H1 (cell line): Measurements from ENCODE around the gene EEF1AKMT2. TPM values are rescaled to one million over a fixed set of nuclear protein-coding genes. Genes with fewer than 3 reads are reported as not detected.

ENCODE experiments used
- CTCF ChIA-PET: fragments of 300-600 bp; sonication (Branson Sonifier 250); formaldehyde crosslinking; loops from one replicate; lab custom pipeline; 2021; ENCODE audit not compliant: partially characterized antibody; lab: Charles Lee
- POLR2A ChIA-PET: fragments of 300-600 bp; sonication (Branson Sonifier 250); formaldehyde crosslinking; loops from one replicate; lab custom pipeline; 2021; ENCODE audit warnings: inconsistent platforms; ENCODE audit not compliant: partially characterized antibody; lab: Charles Lee
- DNase-seq, 2 experiments: peaks; one replicate each; pipeline versions ENCODE4 v3.0.0 to v3.0.0-alpha.2; 2010 to 2022; ENCODE audit warnings: low spot score in 2 of 2, low read depth in 1 of 2, mixed read lengths in 1 of 2
- FAIRE-seq: peaks from 2 replicates; lab custom pipeline; 2011; peaks lifted over from hg19 to GRCh38; lab: Jason Lieb, UNC
- H2AFZ ChIP-seq: 2 replicates; pipeline ENCODE4 v1.8.1; 2012; ENCODE audit warnings: low read length, inconsistent platforms
- H2AK5ac ChIP-seq: 2 replicates; pipeline ENCODE4 v1.6.1; 2013; ENCODE audit warnings: low read depth, low read length
- H2BK120ac ChIP-seq: replicated peaks from 2 replicates; pipeline ENCODE3; 2013; ENCODE audit warnings: low read depth, low read length, inconsistent platforms
- H2BK12ac ChIP-seq: 2 replicates; pipeline ENCODE4 v1.6.1; 2013; ENCODE audit warnings: low read depth, low read length
- H2BK15ac ChIP-seq: 2 replicates; pipeline ENCODE4 v1.6.1; 2013; ENCODE audit warnings: low read length
- H2BK20ac ChIP-seq: 2 replicates; pipeline ENCODE4 v1.6.1; 2013; ENCODE audit warnings: low read length
- H2BK5ac ChIP-seq: 2 replicates; pipeline ENCODE4 v1.6.1; 2013; ENCODE audit warnings: low read depth, low read length
- H3K14ac ChIP-seq: 2 replicates; pipeline ENCODE4 v1.6.1; 2013; ENCODE audit warnings: inconsistent platforms; ENCODE audit not compliant: insufficient read length
- H3K18ac ChIP-seq: 2 replicates; pipeline ENCODE4 v1.6.1; 2013; ENCODE audit warnings: low read length; ENCODE audit errors: extremely low read depth
- H3K23ac ChIP-seq: 2 replicates; pipeline ENCODE4 v1.6.1; 2013; ENCODE audit warnings: inconsistent platforms; ENCODE audit not compliant: insufficient read length
- H3K23me2 ChIP-seq: 2 replicates; pipeline ENCODE4 v1.6.1; 2013; ENCODE audit warnings: low read depth, low read length
- H3K27ac ChIP-seq: 2 replicates; pipeline ENCODE4 v1.6.1; 2011; ENCODE audit warnings: low read depth, low read length, inconsistent platforms
- H3K27me3 ChIP-seq, 4 experiments: replicated peaks in 1 of 4; 1 replicate in 1 of 4; 2 replicates in 3 of 4; pipeline versions ENCODE4 v1.6.1 to v1.8.1; 2011 to 2013; ENCODE audit warnings: low read length in 3 of 4, mild to moderate bottlenecking in 3 of 4, inconsistent platforms in 2 of 4, mixed read lengths in 2 of 4, moderate library complexity in 1 of 4; ENCODE audit not compliant: control insufficient read depth in 3 of 4, insufficient read depth in 3 of 4; ENCODE audit errors: extremely low read depth in 1 of 4
- H3K36me3 ChIP-seq, 4 experiments: 2 replicates each; pipeline versions ENCODE4 v1.6.1 to v1.8.1; 2011 to 2013; ENCODE audit warnings: mild to moderate bottlenecking in 4 of 4, low read length in 3 of 4, moderate library complexity in 2 of 4, control low read depth in 1 of 4, inconsistent platforms in 1 of 4; ENCODE audit not compliant: insufficient read depth in 4 of 4, control insufficient read depth in 2 of 4
- H3K4ac ChIP-seq: replicated peaks from 2 replicates; pipeline ENCODE3; 2013; ENCODE audit warnings: low read length, low read depth, mixed read lengths, inconsistent platforms; ENCODE audit not compliant: insufficient read length
- H3K4me1 ChIP-seq, 4 experiments: replicated peaks in 1 of 4; 1 replicate in 1 of 4; 2 replicates in 3 of 4; pipeline versions ENCODE4 v1.6.1 to v1.8.1; 2011 to 2013; ENCODE audit warnings: low read length in 3 of 4, inconsistent platforms in 2 of 4, mixed read lengths in 1 of 4; ENCODE audit not compliant: insufficient read depth in 4 of 4, control insufficient read depth in 3 of 4
- H3K4me2 ChIP-seq, 2 experiments: 2 replicates each; pipeline versions ENCODE4 v1.6.1 to v1.8.1; 2011 to 2013; ENCODE audit warnings: low read depth in 2 of 2, low read length in 2 of 2, control low read depth in 1 of 2, inconsistent platforms in 1 of 2, mild to moderate bottlenecking in 1 of 2; ENCODE audit not compliant: insufficient read depth in 1 of 2
- H3K4me3 ChIP-seq, 4 experiments: fragments of 200-600, 300-600 bp in 1 of 4; sonication (generic), shearing (Covaris generic), sonication (Bioruptor Twin) in 1 of 4; 2 replicates each; pipeline versions ENCODE4 v1.5.1 to v1.8.1; 2011 to 2016; ENCODE audit warnings: low read length in 4 of 4, low read depth in 3 of 4, control low read depth in 2 of 4, inconsistent platforms in 2 of 4, mild to moderate bottlenecking in 2 of 4, mixed read lengths in 1 of 4, moderate library complexity in 1 of 4; ENCODE audit not compliant: insufficient read depth in 2 of 4; ENCODE audit errors: extremely low read depth in 1 of 4
- H3K56ac ChIP-seq: replicated peaks from 2 replicates; pipeline ENCODE3; 2013; ENCODE audit warnings: low read depth, mild to moderate bottlenecking, mixed read lengths, low read length, inconsistent platforms; ENCODE audit not compliant: insufficient read length
- H3K79me1 ChIP-seq: 2 replicates; pipeline ENCODE4 v1.6.1; 2013; ENCODE audit warnings: low read depth, low read length, control low read depth
- H3K79me2 ChIP-seq, 2 experiments: 2 replicates each; pipeline versions ENCODE4 v1.6.1 to v1.8.1; 2012 to 2013; ENCODE audit warnings: low read length in 2 of 2, mild to moderate bottlenecking in 2 of 2, inconsistent platforms in 1 of 2; ENCODE audit not compliant: insufficient read depth in 2 of 2, control insufficient read depth in 1 of 2
- H3K9ac ChIP-seq, 4 experiments: replicated peaks in 1 of 4; 1 replicate in 1 of 4; 2 replicates in 3 of 4; pipeline versions ENCODE4 v1.6.1 to v1.8.1; 2011 to 2013; ENCODE audit warnings: low read depth in 3 of 4, low read length in 3 of 4, control low read depth in 2 of 4, mild to moderate bottlenecking in 2 of 4, moderate library complexity in 2 of 4, inconsistent platforms in 1 of 4; ENCODE audit errors: extremely low read depth in 1 of 4
- H3K9me3 ChIP-seq, 2 experiments: 2 replicates each; pipeline versions ENCODE4 v1.6.1 to v1.8.1; 2012 to 2013; ENCODE audit warnings: mild to moderate bottlenecking in 2 of 2, moderate library complexity in 2 of 2, control low read depth in 1 of 2, inconsistent platforms in 1 of 2, low read depth in 1 of 2, low read length in 1 of 2, mixed read lengths in 1 of 2; ENCODE audit not compliant: insufficient read depth in 2 of 2
- H4K20me1 ChIP-seq, 2 experiments: replicated peaks in 1 of 2; 2 replicates each; pipeline versions ENCODE3 to v1.8.1; 2011 to 2013; ENCODE audit warnings: inconsistent platforms in 2 of 2, low read length in 2 of 2, mild to moderate bottlenecking in 1 of 2; ENCODE audit not compliant: insufficient read depth in 2 of 2, control insufficient read depth in 1 of 2
- H4K5ac ChIP-seq: 2 replicates; pipeline ENCODE4 v1.6.1; 2013; ENCODE audit warnings: low read length, low read depth, mixed read lengths, inconsistent platforms; ENCODE audit not compliant: insufficient read length
- H4K8ac ChIP-seq: 2 replicates; pipeline ENCODE4 v1.8.0; 2013; ENCODE audit warnings: mild to moderate bottlenecking, moderate library complexity, low read length, inconsistent platforms; ENCODE audit not compliant: insufficient read depth; ENCODE audit errors: extremely low read depth
- H4K91ac ChIP-seq: replicated peaks from 2 replicates; pipeline ENCODE3; 2013; ENCODE audit warnings: low read length, mixed read lengths, inconsistent platforms; ENCODE audit not compliant: insufficient read length
- HDAC2 ChIP-seq, 2 experiments: fragments of 300-600 bp in 1 of 2; sonication (generic) in 1 of 2; IDR thresholded peaks; 2 replicates each; pipeline ENCODE4 v1.6.1; 2011 to 2012; ENCODE audit warnings: low read depth in 2 of 2, low read length in 2 of 2, mild to moderate bottlenecking in 2 of 2, moderate library complexity in 2 of 2, borderline replicate concordance in 1 of 2, inconsistent platforms in 1 of 2
- KDM1A ChIP-seq: fragments of 200-600, 300-600 bp; sonication (generic); IDR thresholded peaks from 2 replicates; pipeline ENCODE4 v1.7.1; 2016; ENCODE audit warnings: mild to moderate bottlenecking, low read length, borderline replicate concordance
- POLR2AphosphoS5 ChIP-seq: IDR thresholded peaks from 2 replicates; pipeline ENCODE4 v1.6.1; 2011; ENCODE audit warnings: low read depth, low read length
- POU5F1 ChIP-seq: IDR thresholded peaks from 2 replicates; pipeline ENCODE4 v1.6.1; 2011; ENCODE audit warnings: low read depth, mild to moderate bottlenecking, low read length, moderate library complexity
- RXRA ChIP-seq: IDR thresholded peaks from 2 replicates; pipeline ENCODE4 v1.6.1; 2011; ENCODE audit warnings: low read depth, mild to moderate bottlenecking, low read length, moderate library complexity; ENCODE audit not compliant: insufficient read depth
- SIN3A ChIP-seq, 2 experiments: IDR thresholded peaks in 1 of 2; conservative IDR thresholded peaks in 1 of 2; 2 replicates each; pipeline ENCODE4 v1.6.1; 2011 to 2012; ENCODE audit warnings: low read length in 2 of 2, improper control_type of control experiment in 1 of 2, low read depth in 1 of 2, mild to moderate bottlenecking in 1 of 2
- SUZ12 ChIP-seq: fragments of 200-600 bp; sonication (generic); IDR thresholded peaks from 2 replicates; pipeline ENCODE4 v1.6.1; 2012; ENCODE audit warnings: mild to moderate bottlenecking, inconsistent platforms, low read length, moderate library complexity, mixed read lengths
- TAF7 ChIP-seq: optimal IDR thresholded peaks from 2 replicates; pipeline ENCODE3; 2011; ENCODE audit warnings: low read depth, mild to moderate bottlenecking, inconsistent platforms, low read length, moderate library complexity, borderline replicate concordance
- TCF12 ChIP-seq: IDR thresholded peaks from 2 replicates; pipeline ENCODE4 v1.6.1; 2011; ENCODE audit warnings: low read depth, mild to moderate bottlenecking, low read length
- TEAD4 ChIP-seq: IDR thresholded peaks from 2 replicates; pipeline ENCODE4 v1.6.1; 2012; ENCODE audit warnings: low read depth, low read length, inconsistent platforms, mixed read lengths
- WGBS, 2 experiments: shearing (Covaris generic) in 1 of 2; methylation state at CpG; one replicate each; pipeline versions ENCODE4 v1.1.6 to v1.1.7; 2013 to 2015; ENCODE audit warnings: low lambda C conversion rate in 2 of 2, mixed read lengths in 2 of 2, inconsistent platforms in 1 of 2, low coverage in 1 of 2, missing lambda C conversion rate in 1 of 2; ENCODE audit not compliant: insufficient replicate concordance in 2 of 2, insufficient coverage in 1 of 2, insufficient read length in 1 of 2; ENCODE audit errors: extremely low coverage in 1 of 2, missing lambda C conversion rate in 1 of 2; 5-methylcytosine and 5-hydroxymethylcytosine counted together
- polyA plus RNA-seq, 7 experiments: library from polyadenylated mRNA; depleted of rRNA in 3 of 7; stranded (reverse) in 5 of 7; unstranded in 2 of 7; fragments of >200 nt in 5 of 7; fragments of 200-250 nt in 2 of 7; gene quantifications; 1 replicate in 5 of 7; 2 replicates in 1 of 7; 4 replicates in 1 of 7; pipeline versions ENCODE4 v1.2.1 to v1.2.3, GENCODE V29; 2011 to 2013; ENCODE audit warnings: missing spikeins in 2 of 7, mixed read lengths in 2 of 7
- total RNA-seq: library from RNA; stranded (reverse); fragmentation: NEBNext Ultra II Directional; extraction: Animal tissue kit (Norgen Biotek cat#: 25700); gene quantifications from 2 replicates; pipeline ENCODE4 v1.2.1, GENCODE V29; 2021
- TF ChIP-seq, protein P1 (sequence below): IDR thresholded peaks from 2 replicates; pipeline ENCODE4 v1.6.1; 2011; ENCODE audit warnings: low read depth, mild to moderate bottlenecking, low read length; ENCODE audit not compliant: insufficient read depth

EEF1AKMT2 gene
- total and polyA plus RNA-seq, 2 of the 8 experiments (the other 6 are each of a cell fraction or from before 2014, with no cell fraction given), result 9.8 to 26.8 TPM

DNA sequence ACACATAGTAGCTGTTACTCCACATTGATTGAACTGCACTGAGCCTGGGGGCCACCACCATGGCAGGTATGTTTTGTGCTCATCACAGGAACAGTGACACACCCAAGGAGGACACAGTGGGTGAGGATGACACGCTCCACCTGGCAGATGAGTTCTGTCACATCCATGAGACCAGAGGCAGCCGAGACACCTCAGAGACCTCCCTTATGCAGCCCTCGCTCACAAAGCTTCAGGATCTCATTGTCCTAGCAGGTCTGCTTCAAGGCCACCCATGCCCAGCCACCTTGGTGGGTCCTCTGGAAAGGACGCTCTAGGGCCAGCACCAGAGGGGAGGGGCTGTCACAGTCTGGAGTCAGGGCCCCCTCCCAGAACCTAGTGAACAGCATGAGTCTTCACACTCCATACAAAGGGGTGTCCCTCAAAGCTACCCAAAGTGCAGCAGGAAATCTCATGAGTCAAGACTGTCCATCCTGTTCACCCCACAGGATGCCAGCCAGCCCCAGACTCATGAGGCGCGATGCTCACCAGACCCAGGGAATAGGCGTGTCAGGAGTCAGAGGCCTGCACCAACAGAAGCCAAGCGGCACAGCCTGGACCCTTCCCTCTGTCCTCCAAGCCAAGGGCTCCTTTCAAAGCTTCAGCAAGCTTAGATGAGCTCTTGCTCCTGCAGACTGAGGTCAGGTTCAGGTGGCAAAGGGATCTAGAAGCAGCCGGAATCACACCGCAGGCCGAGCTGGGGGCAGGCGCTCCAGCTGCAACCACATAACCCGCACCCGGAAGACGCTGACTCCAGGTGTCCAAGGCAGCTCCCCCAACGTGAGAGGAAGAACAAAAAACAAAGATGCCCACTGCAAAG is 57.1 kb downstream of the EEF1AKMT2 start:
- peaks cover 0 to 14% of the 10 kb centered on the region in 2 experiments; a peak in 1 of 4 replicates for H3K79me2 ChIP-seq
- CTCF ChIA-PET, result interaction anchor here (0.6 to 10.3 kb wide), 16 partner anchors 6 to 204 kb away, joined by 3 to 86 read pairs (median 3); no protein-coding TSS in a partner anchor
- no peak for TF ChIP-seq KDM1A
- TF ChIP-seq TEAD4, result no peak
- no peak for TF ChIP-seq POU5F1
- no peak for TF ChIP-seq POLR2AphosphoS5
- TF ChIP-seq HDAC2 (IDR thresholded peaks at IDR 0.05; ENCODE audit: borderline replicate concordance in 1 of 2, low read depth in 2 of 2, low read length in 2 of 2), result no peak
- TF ChIP-seq, protein P1, sequence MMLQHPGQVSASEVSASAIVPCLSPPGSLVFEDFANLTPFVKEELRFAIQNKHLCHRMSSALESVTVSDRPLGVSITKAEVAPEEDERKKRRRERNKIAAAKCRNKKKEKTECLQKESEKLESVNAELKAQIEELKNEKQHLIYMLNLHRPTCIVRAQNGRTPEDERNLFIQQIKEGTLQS, result no peak
- no peak for TF ChIP-seq TAF7
- no peak for TF ChIP-seq SIN3A (conservative IDR thresholded peaks at IDR 0.05 in 1 of 2, IDR thresholded peaks at IDR 0.05 in 1 of 2; ENCODE audit: low read depth in 1 of 2, low read length in 2 of 2)
- no peak for TF ChIP-seq SUZ12
- TF ChIP-seq TCF12, result no peak
- TF ChIP-seq RXRA, result no peak

More for the DNA sequence above, 57.1 kb downstream of the EEF1AKMT2 start:
- Histone ChIP-seq H3K79me1 (peaks cover 16% of the 10 kb centered on the region), H2AK5ac (no peak overlapping the region), H3K18ac (no peak overlapping the region), H3K27me3 (no peaks in the 10 kb centered on the region; a peak in 2 of 7 replicates), H3K4me1 (peaks cover 14 to 23% (median 15%) of the 10 kb centered on the region in 4 experiments), H4K91ac (no peak overlapping the region), H3K4me2 (no peak overlapping the region), H2BK120ac (no peak overlapping the region), H3K23ac (no peak overlapping the region), H2BK15ac (no peak overlapping the region), H4K5ac (no peak overlapping the region), H2AFZ (no peak overlapping the region), H3K23me2 (no peaks in the 10 kb centered on the region), H3K9me3 (no peaks in the 10 kb centered on the region), H4K8ac (no peak overlapping the region), H3K14ac (no peak overlapping the region), H2BK20ac (no peak overlapping the region), H2BK5ac (no peak overlapping the region), H3K9ac (no peak overlapping the region), H3K36me3 (no peaks in the 10 kb centered on the region), H3K4me3 (no peak overlapping the region), H2BK12ac (no peak overlapping the region), H3K27ac (no peak overlapping the region), H4K20me1 (peaks cover 8 to 26% of the 10 kb centered on the region in 2 experiments), H3K56ac (no peak overlapping the region), H3K4ac (no peak overlapping the region)
- POLR2A ChIA-PET, result interaction anchor here (0.8 kb wide), 1 partner anchor 77 kb away, joined by 3 read pairs; no protein-coding TSS in a partner anchor
- DNase-seq (peak in 1 of 2 experiments; percentile 31), FAIRE-seq (no peak)
- 91% methylated on average over 16 of the region's 16 CpGs; no CpG with 5 or more reads in 1 of the 2 experiments for WGBS, 2 experiments
